Stimulated activated CD8-positive, alpha-beta memory T cell treated with anti-CD3 and anti-CD28 coated beads, Interleukin-4, amount 100 ng/mL, for 24 hours (primary cell): Measurements from ENCODE around the gene PRMT3.
"Not testable (repeated sequence)": the region's sequence is repeated elsewhere in the genome, so short reads cannot be mapped to it uniquely, and the experiment has no call there.

Source experiments
- DNase-seq: peaks from one replicate; pipeline ENCODE4 v3.0.0-alpha.2; 2020; ENCODE audit warnings: low read depth

Gene PRMT3

DNA sequence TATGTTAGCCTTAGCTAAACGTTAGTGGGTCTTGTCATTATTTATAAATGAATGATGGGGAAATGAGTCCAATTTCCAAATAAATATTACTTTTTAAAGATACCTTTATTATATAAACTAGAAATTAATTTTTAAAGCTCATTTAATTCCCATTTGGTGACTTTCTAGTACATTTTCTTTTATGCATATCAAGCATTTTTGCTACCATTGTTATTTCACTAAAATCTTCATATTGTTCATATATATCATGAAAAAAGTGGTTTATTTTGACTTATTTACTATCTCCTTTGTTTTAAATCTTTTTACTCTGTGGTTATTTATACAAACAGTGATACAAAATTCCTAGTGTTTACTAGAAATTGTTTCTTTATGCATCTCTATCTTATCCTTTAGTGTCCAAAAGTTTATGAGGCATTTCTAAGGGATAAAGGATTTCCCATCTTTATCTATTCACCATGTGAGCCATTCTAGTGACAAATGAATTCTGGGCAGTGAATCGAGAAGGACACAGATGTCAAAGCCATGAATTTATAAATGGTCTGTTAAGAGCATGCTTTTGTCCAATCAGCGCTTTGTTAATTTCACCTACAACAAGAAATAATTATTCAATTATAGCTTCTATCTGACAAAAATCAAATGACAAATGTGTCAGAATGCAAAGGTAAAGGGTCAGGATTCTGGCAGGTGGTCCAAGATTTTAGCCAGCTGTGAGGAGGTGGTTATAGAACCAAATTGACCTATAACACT is 70.6 kb downstream of the PRMT3 start:
- DNase-seq = no peak

DNA sequence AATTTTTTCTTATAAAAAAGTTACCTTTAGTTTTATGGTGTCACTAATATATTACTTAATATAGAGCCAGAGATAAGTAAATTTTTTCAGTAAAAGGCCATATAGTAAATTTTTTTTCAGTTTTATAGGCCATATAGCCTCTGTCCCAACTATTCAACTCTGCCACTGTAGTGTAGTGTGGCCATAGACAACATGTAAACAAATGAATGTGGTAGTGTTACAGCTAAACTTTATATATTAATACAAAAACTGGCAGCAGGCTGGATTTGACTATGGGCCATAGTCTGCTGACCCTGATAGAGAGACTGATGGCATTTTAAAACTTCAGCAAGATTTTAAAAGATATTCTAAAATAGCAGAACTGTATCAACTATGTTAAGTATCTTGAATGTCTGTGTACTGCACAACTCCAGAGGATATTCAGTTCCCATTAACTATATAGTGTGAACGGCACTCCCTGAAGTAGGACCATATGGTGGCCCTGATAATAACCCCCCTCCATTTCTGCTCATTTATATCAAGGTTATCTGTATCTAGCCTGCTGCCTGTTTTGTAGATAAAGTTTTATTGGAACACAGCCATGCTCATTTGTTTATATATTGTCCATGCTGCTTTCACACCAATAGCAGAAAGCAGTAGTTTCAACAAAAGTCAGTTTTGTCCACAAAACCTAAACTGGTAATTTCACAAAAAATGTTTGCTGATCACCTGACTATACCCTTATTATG is 71.6 kb downstream of the PRMT3 start:
- DNase-seq = no peak

DNA sequence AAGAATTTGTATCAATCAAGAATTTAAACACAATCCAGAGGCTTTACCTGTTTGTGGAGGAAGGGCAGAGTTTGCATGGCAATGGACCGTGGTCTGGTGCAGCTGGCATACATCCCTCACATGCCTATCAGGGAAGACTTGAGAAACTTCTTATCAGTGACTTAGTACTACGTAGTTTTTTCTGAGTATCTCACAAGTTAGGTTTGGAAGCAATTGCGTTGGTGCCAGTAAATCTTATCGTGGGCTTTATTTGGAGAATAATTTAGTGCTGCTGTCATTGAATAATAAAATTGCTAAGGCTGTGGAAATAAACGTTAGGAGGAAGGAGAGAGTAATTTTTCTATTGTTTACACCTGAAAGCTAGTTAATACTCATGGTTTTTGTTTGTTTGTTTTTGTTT is 72.3 kb downstream of the PRMT3 start:
- DNase-seq = no peak

DNA sequence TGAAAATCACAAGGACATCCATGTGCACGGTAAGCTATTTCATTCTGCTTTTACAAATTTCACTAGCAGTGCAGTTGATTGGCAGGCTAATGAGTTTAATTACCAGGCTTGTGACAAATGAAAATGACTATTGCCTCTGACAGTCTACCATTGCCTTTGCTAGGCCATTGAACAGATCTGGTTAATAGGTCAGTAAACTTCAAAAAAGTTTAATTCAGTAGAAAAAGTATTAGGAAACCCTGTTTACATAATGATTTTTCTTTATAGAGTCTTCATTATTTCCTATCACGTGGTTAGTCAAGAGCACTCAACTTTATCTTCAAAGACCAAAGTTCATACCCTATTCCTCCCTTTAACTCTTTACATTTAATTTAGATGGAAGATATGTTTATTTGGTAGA is 77.0 kb downstream of the PRMT3 start:
- DNase-seq = no peak

DNA sequence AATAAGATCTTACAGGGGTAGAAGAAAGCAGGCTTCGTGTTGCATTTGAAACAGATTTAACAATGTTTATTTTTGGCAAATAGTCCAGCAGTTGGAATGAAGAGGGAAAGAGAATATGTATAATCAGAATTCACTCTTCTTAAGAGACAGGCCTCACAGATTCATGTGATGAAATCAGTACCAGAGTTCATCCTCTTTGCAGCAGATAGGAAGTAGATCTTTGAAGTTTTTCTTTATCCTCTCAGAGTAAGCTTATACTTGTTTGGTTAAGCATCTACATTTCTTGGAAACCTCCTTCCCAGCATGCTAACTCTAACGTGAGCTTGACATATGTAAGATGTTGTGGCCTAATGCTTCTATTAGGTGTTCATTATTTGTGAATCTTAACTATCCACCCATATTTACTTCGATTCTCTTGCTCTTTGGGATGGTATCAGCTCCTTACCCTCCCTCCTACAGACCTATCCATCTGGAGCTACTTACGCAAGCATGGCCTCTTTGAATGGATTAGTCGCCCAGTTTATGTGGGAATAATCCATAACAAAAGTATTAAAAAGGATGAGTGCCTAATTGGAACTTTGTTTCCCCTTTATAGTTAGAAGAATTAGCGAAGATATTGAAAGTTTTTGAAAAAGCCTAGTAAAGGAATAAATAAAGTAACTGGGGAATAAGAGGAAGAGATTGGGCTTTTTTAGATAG is 80.1 kb downstream of the PRMT3 start:
- DNase-seq = no peak

DNA sequence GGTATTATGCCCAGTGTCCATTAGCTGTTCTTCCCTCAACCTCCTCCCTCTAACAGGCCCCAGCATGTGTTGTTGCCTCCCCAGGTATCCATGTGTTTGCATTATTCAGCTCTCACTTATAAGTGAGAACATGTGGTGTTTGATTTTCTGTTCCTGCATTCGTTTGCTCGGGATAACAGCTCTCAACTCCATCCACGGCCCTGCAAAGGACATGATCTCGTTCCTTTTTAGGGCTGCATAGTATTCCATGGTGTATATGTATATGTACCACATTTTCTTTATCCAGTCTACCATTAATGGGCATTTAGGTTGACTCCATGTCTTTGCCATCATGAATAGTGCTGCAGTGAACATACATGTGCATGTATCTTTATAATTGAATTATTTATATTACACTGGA is 82.8 kb downstream of the PRMT3 start:
- DNase-seq = no peak

DNA sequence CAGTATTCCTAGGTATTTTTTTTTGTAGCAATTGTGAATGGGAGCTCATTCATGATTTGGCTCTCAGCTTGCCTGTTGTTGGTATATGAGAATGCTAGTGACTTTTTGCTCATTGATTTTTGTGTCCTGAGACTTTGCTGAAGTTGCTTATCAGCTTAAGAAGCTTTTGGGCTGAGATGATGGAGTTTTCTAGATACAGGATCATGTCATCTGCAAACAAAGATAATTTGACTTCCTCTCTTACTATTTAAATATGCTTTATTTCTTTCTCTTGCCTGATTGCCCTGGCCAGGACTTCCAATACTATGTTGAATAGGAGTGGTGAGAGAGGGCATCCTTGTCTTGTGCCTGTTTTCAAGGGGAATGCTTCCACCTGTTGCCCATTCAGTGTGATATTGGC is 84.4 kb downstream of the PRMT3 start:
- not testable (repeated sequence) for DNase-seq

DNA sequence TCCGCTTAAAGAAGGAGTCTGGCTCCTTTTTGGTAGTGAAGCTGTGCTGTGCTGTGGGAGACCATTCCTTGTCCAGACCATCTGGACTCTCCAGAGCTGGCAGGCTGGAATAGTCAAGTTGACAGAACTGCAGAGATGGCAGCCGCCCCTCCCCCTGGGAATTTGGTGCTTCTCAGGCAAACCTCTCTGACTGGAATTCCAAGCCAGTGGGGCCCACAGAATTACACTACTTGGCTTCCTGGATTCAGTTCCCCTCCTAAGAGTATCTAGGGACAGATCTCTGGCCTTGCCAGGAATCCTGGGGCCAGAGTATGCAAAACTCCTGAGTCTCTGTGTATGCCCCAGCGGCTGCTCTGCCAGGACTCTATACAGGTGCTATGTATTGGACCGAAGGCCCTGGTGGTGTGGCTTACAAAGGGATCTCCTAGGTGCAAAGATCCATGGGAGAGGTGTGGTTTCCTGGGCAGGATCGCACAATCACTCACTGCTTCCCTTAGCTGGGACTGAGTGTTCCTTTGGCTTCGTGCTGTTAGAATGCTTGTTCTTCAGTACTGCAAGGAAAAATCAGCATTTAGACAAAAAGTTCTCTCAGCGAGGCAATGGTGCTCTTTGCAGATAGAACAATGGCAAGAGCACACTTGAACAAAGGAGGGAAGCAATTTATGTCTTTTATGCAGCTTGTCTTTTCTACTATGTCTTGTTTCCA is 86.8 kb downstream of the PRMT3 start:
- DNase-seq = no peak

DNA sequence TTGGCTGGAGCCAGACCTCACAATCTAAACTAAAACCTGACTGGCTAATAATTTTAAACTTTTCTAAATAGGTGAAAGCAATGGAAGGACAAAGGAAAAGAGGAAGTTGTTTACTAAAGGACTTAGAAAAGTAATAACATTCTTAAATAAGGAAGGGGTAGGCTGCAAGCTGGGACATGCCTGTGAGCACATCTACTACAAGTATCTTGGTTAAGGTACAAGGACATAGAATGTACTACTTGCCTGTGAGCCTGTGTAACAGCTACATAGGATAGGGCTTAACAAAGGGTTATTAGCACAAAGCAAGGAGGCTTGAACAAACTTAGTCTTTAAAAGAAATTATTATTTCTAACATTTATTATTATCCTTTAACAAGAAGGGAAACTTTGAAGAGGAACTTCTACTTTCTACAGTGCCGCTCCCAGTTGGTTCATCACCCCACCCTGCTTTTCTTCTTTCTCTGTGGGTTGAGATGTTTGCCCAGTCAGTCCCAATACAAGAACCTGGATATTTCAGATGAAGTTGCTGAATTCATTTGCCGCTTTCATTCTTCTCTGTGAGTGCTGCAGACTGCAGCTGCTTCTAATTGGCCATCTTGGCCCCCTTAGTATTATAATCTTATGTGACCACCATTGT is 87.5 kb downstream of the PRMT3 start:
- no peak for DNase-seq

DNA sequence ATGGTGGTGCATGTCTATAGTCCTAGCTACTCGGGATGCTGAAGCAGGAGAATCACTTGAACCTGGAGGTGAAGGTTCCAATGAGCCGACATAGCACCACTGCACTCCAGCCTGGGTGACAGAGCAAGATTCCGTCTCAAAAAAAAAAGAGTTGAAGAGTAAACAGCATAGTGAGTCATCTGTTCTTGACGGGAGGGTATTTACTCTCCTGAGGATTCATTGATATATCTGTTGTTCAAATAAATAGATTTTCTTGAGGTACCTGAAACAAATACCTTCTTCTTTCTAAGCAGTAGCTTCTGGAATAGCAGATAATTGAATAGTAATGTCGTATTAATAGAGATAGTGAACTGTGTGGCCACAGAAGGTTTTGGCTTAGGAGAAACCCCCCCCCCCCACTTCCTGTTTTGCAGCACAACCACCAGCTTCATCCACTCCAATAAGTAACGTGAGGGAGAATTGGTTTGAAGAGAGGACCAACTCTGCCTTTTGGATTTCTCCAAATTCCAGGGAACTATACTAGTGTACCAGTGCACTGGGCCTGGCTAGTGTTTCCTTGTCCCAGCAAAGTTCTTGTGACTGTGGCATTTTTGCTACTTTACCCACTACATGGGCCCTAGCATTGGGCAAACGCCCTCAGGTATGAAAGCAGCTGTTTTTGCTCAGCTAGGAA is 90.0 kb downstream of the PRMT3 start:
- DNase-seq = no peak

DNA sequence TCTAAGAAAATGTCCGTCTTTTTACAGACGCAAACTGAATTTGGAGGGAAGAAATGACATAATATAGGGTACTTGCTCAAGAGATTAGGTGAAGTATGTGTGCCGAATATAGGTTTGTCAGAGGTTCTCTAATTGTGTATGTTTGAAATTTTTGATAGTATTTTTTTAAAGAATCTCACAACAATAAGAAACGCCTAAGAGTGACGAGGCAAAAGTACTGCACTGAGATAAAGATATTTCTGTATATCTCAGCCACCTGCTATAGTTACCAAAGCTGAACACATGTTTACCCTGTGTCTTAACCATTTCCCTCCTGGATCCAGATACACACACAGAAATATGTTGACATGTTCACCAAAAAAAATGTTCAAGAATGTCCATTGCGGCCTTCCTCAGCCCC is 92.0 kb downstream of the PRMT3 start:
- no peak for DNase-seq

DNA sequence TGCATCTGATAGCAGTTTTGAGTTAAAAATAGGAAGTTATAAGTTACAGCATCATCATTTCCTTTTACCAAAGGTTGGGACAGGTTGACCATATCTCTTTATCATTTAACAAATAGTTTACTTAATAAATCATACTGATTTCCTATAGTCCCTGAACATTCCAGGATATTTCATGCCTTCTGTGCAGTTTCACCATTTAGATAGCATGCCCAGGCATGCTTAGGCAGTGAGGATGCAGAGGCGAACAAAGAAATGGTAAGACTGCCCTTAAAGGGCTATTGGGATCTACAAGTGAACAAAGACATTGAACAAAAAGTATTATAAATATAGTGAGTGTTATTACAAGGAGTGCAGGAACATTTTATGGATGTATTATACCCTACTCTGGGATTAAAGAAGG is 96.4 kb downstream of the PRMT3 start:
- no peak for DNase-seq

DNA sequence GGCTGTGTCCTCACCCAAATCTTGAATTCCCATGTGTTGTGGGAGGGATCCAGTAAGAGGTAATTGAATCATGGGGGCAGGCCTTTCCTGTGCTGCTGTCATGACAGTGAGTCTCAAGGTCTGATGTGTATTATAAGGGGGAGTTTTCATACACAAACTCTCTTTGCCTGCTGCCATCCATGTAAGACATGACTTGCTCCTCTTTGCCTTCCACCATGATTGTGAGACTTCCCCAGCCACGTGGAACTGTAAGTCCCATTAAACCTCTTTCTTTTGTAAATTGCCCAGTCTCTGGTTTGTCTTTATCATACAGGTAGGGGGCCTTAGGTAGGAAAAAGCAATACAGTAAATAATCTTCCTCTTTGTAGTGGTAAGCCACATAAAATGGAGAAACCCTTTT is 96.9 kb downstream of the PRMT3 start:
- DNase-seq = not testable (repeated sequence)

DNA sequence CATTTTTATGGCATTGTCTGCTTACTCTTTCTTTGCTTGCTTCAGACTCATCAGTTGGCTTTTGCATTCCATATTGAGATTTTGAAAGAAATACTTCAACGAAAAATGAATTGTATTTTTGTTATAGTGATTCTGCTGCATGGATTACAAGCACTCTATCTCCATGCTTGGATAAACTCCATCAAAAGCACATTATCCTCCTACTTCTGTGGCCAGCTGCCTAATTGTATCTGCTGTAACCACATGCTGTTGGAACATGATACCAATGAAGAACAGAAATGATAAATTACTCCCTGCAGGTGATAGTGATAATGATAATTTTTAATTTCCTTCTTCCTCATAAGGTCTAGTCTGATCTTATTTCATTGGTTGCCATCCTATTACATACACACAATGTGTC is 100.8 kb downstream of the PRMT3 start:
- no peak for DNase-seq

DNA sequence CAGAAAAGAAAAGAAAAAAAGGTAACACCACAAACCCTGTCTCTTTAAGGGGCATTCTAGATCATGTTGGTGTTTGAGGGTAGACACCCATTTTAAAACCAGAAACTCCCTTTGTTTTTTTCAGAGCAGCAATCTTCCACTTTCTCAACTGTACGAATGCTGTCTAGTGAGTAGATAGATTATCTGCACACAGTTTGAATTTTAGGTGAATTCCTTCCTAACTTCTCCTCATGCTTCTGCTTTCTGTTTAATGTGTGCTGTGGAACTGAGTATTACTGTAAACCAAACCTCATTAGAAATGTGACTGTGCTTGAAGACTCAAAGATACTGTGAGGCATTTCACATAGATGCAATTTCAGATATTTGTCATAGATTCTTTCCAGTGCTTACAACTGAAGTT is 102.4 kb downstream of the PRMT3 start:
- DNase-seq = no peak

DNA sequence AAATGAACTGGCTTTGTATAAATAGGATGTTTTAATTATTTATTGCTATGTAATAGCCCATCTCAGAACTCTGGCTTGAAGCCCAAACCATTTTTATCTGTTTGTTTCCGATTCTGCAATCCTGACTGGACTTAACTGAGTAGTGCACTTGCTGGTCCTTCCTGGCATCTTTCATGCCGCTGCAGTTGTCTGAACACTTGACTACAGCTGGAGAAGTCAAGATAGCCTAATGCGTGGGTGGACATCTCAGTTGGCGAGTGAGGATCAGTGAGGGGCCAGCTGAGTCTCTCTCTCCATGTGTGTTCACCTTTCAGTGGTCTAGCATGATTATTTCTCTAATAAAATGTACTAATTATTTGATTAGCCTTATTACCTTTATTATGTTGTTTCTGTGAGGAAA is 105.8 kb downstream of the PRMT3 start:
- no peak for DNase-seq

DNA sequence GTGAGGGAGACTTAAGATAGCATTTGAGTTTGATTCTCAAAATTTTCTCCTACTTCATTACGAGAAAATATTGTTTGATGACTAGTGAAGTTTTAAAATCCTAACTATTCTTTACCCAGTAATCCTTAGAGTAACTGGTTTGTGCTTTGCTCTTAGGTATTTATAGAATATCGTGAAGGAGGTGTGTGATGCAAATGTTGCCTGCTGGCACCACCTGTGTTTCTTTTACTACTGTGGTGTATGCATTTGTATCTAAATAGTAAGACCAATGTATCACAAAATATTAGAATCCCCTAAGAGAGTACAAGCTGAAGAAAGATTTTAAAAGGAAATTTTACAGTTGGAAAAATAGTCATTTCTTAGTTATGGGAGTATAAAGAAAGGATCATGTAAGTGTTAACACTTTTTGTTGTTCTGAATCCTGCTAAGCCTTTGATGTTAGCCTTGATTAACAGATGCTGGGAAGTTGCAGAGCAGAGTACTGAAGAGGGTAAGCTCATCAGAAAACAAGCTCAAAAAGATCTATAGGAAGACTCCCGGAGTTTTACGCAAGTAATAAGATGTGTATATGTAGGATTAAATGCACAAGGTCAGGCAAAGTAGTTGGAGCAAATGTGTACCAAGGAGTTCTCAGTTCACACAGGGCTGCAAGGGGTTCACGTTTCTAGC is 109.7 kb downstream of the PRMT3 start:
- no peak for DNase-seq

DNA sequence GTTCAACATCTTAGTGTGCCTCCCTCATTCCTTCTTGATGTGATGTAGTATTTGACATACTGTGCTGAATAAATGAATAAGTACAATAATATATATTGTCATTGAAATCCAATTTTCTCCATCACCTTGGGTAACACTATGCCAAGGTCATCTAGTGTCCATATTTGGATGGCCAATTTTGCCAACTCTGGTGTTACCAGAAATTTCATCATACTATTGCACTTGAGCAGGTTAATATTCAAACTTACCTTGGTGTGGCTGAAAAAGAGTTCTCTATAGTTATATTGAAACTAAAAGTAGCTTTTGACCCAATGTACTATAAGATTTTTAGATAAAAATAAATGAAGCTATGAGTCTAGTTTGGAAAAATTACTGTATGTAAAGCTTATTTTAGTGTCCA is 113.7 kb downstream of the PRMT3 start:
- DNase-seq = no peak

DNA sequence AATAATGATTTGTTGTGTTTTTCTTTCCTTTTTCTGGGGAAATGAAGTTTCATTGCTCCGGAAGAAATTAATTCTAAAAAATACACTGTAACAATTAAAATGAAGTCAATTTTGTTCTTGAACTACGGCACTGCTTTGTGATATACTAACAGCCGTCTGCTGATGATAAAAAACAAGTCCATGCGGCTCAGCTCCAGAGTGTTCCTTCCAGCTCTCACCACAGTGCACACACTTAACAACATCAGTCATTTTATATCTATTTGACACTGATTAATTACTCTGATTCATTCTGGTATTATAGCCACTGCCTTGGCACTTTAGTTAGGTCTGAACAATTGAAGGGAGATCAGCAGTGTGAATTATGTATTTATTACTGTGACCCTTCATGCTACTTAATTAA is 114.5 kb downstream of the PRMT3 start:
- no peak for DNase-seq

DNA sequence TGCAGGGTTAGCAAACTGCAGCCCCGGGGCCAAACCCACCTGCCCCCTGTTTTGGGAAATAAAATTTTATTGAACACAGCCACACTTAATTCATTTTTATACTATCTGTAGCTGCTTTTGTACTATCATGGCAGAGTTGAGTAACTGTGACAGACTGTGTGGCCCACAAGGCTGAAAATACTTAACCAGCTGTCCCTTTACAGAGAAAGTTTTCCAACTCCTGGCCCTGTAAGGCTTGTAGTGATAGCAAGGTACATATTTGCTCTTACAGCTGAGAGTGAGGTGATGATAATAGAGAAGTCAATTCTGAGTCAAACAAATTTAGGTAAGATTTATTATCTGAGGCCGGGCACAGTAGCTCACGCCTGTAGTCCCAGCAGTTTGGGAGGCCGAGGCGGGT is 124.5 kb downstream of the PRMT3 start:
- DNase-seq = no peak

DNA sequence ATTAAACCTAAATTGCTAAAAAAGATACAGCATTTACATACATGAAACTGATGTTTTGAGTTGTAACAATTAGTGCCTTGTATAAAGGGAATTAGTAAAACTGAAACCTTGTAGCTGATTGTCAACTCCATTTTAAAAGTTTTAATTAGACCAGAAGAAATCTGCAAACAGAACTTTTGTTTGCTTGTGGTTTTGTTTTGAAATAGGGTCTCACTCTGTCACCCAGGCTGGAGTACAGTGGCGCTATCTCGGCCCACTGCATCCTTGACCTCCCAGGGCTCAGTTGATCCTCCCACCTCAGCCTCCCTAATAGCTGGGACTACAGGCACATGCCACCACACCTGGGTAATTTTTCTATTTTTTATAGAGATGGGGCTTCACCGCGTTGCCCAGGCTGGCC is 125.4 kb downstream of the PRMT3 start:
- no peak for DNase-seq
